ENCODE results near the gene DLGAP1.

Gene DLGAP1

GRCh38 chr18:3886575-3887322 is 568.4 kb downstream of the DLGAP1 start:
- no peak for DNase-seq

GRCh38 chr18:3885209-3885792 is 569.8 kb downstream of the DLGAP1 start:
- DNase-seq = no peak

GRCh38 chr18:3879836-3880120 is 575.3 kb downstream of the DLGAP1 start:
- DNase-seq = no peak

- DNase-seq = no peak
These were observed 575.8 kb downstream of the DLGAP1 start for GRCh38 chr18:3879114-3879835.

GRCh38 chr18:3878401-3878800 is 576.7 kb downstream of the DLGAP1 start:
- DNase-seq = no peak

GRCh38 chr18:3877678-3878077 is 577.4 kb downstream of the DLGAP1 start:
- no peak for DNase-seq

GRCh38 chr18:3875961-3876360 is 579.1 kb downstream of the DLGAP1 start:
- DNase-seq = no peak

GRCh38 chr18:3875376-3875775 is 579.7 kb downstream of the DLGAP1 start:
- no peak for DNase-seq

GRCh38 chr18:3874581-3874980 is 580.5 kb downstream of the DLGAP1 start:
- no peak for DNase-seq

- DNase-seq = no peak
These were observed 581.0 kb downstream of the DLGAP1 start for GRCh38 chr18:3874125-3874524.

- DNase-seq = no peak
These were observed 581.4 kb downstream of the DLGAP1 start for GRCh38 chr18:3873698-3874097.

GRCh38 chr18:3873211-3873610 is 581.9 kb downstream of the DLGAP1 start:
- no peak for DNase-seq

GRCh38 chr18:3872641-3873040 is 582.5 kb downstream of the DLGAP1 start:
- DNase-seq = no peak

- no peak for DNase-seq
These were observed 583.4 kb downstream of the DLGAP1 start for GRCh38 chr18:3871687-3872086.

- DNase-seq = no peak
These were observed 584.2 kb downstream of the DLGAP1 start for GRCh38 chr18:3870914-3871313.

- DNase-seq = no peak
These were observed 585.3 kb downstream of the DLGAP1 start for GRCh38 chr18:3869848-3870247.

GRCh38 chr18:3867864-3868311 is 587.2 kb downstream of the DLGAP1 start:
- DNase-seq = no peak

GRCh38 chr18:3867236-3867635 is 587.9 kb downstream of the DLGAP1 start:
- DNase-seq = no peak

GRCh38 chr18:3864669-3865298 is 590.3 kb downstream of the DLGAP1 start:
- DNase-seq = no peak

- no peak for DNase-seq
These were observed 591.5 kb downstream of the DLGAP1 start for GRCh38 chr18:3863593-3863992.

GRCh38 chr18:3863006-3863405 is 592.1 kb downstream of the DLGAP1 start:
- no peak for DNase-seq

GRCh38 chr18:3861495-3861894 is 593.6 kb downstream of the DLGAP1 start:
- no peak for DNase-seq

- no peak for DNase-seq
These were observed 597.6 kb downstream of the DLGAP1 start for GRCh38 chr18:3857544-3857943.

- no peak for DNase-seq
These were observed 599.1 kb downstream of the DLGAP1 start for GRCh38 chr18:3855966-3856365.
